IMR-90 (cell line): ENCODE data around the gene CDX1. TPM values are rescaled to one million over a fixed set of nuclear protein-coding genes. Genes with fewer than 3 reads are reported as not detected.

Experiments
- ATAC-seq: fragments of 200-7000 bp; cut with Tn5 transposase; 2 replicates; pipeline ENCODE4 v1.9.1; 2020; ENCODE audit warnings: low read depth, mild to moderate bottlenecking, moderate library complexity
- BruUV-seq: library from RNA; stranded (reverse); fragments of 400-500 nt; replicated peaks from 2 replicates; lab custom pipeline; 2021; lab: Mats Ljungman, UMichigan
- CTCF ChIA-PET: fragments of 300-600 bp; formaldehyde crosslinking; extraction: SDS; loops from one replicate; lab custom pipeline; 2021; ENCODE audit warnings: antibody characterized with exemption; lab: Yijun Ruan, JAX
- POLR2A ChIA-PET: fragments of 300-600 bp; sonication (Branson Sonifier 250); formaldehyde crosslinking; loops from one replicate; lab custom pipeline; 2022; ENCODE audit warnings: antibody characterized with exemption; ENCODE audit not compliant: unreplicated experiment; lab: Charles Lee
- DNase-seq: peaks from one replicate; pipeline ENCODE4 v3.0.0; 2013
- H2AFZ ChIP-seq: replicated peaks from 2 replicates; pipeline ENCODE3; 2013; ENCODE audit warnings: low read length, mild to moderate bottlenecking; ENCODE audit not compliant: poor library complexity
- H2AK5ac ChIP-seq: 2 replicates; pipeline ENCODE4 v1.6.1; 2013; ENCODE audit warnings: low read depth, low read length, inconsistent platforms
- H2AK9ac ChIP-seq: replicated peaks from 2 replicates; pipeline ENCODE3; 2013; ENCODE audit warnings: mild to moderate bottlenecking, low read depth, low read length, moderate library complexity; ENCODE audit not compliant: poor library complexity
- H2BK120ac ChIP-seq: 2 replicates; pipeline ENCODE4 v1.6.1; 2013; ENCODE audit warnings: low read depth, low read length, inconsistent platforms
- H2BK15ac ChIP-seq: 3 replicates; pipeline ENCODE4 v1.6.1; 2013; ENCODE audit warnings: low read depth, low read length, inconsistent platforms
- H2BK20ac ChIP-seq: 2 replicates; pipeline ENCODE4 v1.6.1; 2013; ENCODE audit warnings: low read depth, mild to moderate bottlenecking, inconsistent platforms, low read length, moderate library complexity
- H2BK5ac ChIP-seq: 2 replicates; pipeline ENCODE4 v1.6.1; 2013; ENCODE audit warnings: mild to moderate bottlenecking, low read depth, low read length, inconsistent platforms; ENCODE audit not compliant: poor library complexity, severe bottlenecking
- H3K14ac ChIP-seq: replicated peaks from 2 replicates; pipeline ENCODE4 v1.6.1; 2013; ENCODE audit warnings: low read depth, low read length, inconsistent platforms
- H3K18ac ChIP-seq: 2 replicates; pipeline ENCODE4 v1.6.1; 2013; ENCODE audit warnings: low read depth, low read length, control low read depth
- H3K23ac ChIP-seq: 2 replicates; pipeline ENCODE4 v1.6.1; 2013; ENCODE audit warnings: low read depth, low read length, inconsistent platforms
- H3K27ac ChIP-seq: 2 replicates; pipeline ENCODE4 v1.5.1; 2013; ENCODE audit warnings: mild to moderate bottlenecking, control low read depth, low read length; ENCODE audit not compliant: insufficient read depth
- H3K27me3 ChIP-seq: 2 replicates; pipeline ENCODE4 v1.6.1; 2013; ENCODE audit warnings: low read length; ENCODE audit not compliant: control insufficient read depth, insufficient read depth
- H3K36me3 ChIP-seq: 2 replicates; pipeline ENCODE4 v1.6.1; 2013; ENCODE audit warnings: low read length, mixed read lengths; ENCODE audit not compliant: control insufficient read depth, insufficient read depth
- H3K4ac ChIP-seq: 2 replicates; pipeline ENCODE4 v1.6.1; 2013; ENCODE audit warnings: low read depth, low read length, inconsistent platforms
- H3K4me1 ChIP-seq: 2 replicates; pipeline ENCODE4 v1.6.1; 2013; ENCODE audit warnings: low read length, mixed read lengths; ENCODE audit not compliant: control insufficient read depth, insufficient read depth
- H3K4me2 ChIP-seq: 2 replicates; pipeline ENCODE4 v1.6.1; 2013; ENCODE audit warnings: low read depth, mild to moderate bottlenecking, control low read depth, low read length, moderate library complexity
- H3K4me3 ChIP-seq: 2 replicates; pipeline ENCODE4 v1.5.1; 2013; ENCODE audit warnings: low read depth, mild to moderate bottlenecking, control low read depth, low read length, moderate library complexity; ENCODE audit not compliant: insufficient read depth
- H3K56ac ChIP-seq: 2 replicates; pipeline ENCODE4 v1.6.1; 2013; ENCODE audit warnings: low read length, inconsistent platforms; ENCODE audit not compliant: insufficient read depth; ENCODE audit errors: extremely low read depth
- H3K79me1 ChIP-seq, 2 experiments: 2 replicates each; pipeline ENCODE4 v1.6.1; 2013; ENCODE audit warnings: low read length in 2 of 2, inconsistent platforms in 1 of 2, low read depth in 1 of 2
- H3K9ac ChIP-seq: 2 replicates; pipeline ENCODE4 v1.6.1; 2013; ENCODE audit warnings: low read depth, low read length, control low read depth
- H3K9me1 ChIP-seq: 2 replicates; pipeline ENCODE4 v1.6.1; 2013; ENCODE audit warnings: low read length, inconsistent platforms; ENCODE audit not compliant: insufficient read depth
- H3K9me3 ChIP-seq: 2 replicates; pipeline ENCODE4 v1.6.1; 2013; ENCODE audit warnings: low read length; ENCODE audit not compliant: control insufficient read depth, insufficient read depth
- H4K20me1 ChIP-seq: 2 replicates; pipeline ENCODE4 v1.6.1; 2013; ENCODE audit warnings: low read length, inconsistent platforms; ENCODE audit not compliant: insufficient read depth
- H4K5ac ChIP-seq: 2 replicates; pipeline ENCODE4 v1.6.1; 2013; ENCODE audit warnings: mild to moderate bottlenecking, low read depth, low read length, control low read depth
- H4K8ac ChIP-seq, 2 experiments: 2 replicates each; pipeline ENCODE4 v1.6.1; 2013; ENCODE audit warnings: low read depth in 2 of 2, low read length in 2 of 2, control low read depth in 1 of 2, inconsistent platforms in 1 of 2
- H4K91ac ChIP-seq: 2 replicates; pipeline ENCODE4 v1.6.1; 2013; ENCODE audit warnings: low read depth, low read length, inconsistent platforms; ENCODE audit not compliant: insufficient read depth
- BHLHE40 ChIP-seq: fragments of 150-350 bp; IDR thresholded peaks from 2 replicates; pipeline ENCODE4 v1.6.1; 2016; ENCODE audit warnings: mild to moderate bottlenecking, low read depth, low read length
- CEBPB ChIP-seq: IDR thresholded peaks from 2 replicates; pipeline ENCODE4 v1.6.1; 2012; ENCODE audit warnings: low read depth, low read length, improper control_type of control experiment
- CHD1 ChIP-seq: IDR thresholded peaks from 2 replicates; pipeline ENCODE4 v1.6.1; 2012; ENCODE audit warnings: low read depth, low read length, improper control_type of control experiment
- FOS ChIP-seq: fragments of 150-350 bp; IDR thresholded peaks from 2 replicates; pipeline ENCODE4 v1.6.1; 2016; ENCODE audit warnings: low read depth, low read length
- MAFK ChIP-seq: IDR thresholded peaks from 2 replicates; pipeline ENCODE4 v1.6.1; 2012; ENCODE audit warnings: low read depth, low read length, improper control_type of control experiment
- MAZ ChIP-seq: IDR thresholded peaks from 2 replicates; pipeline ENCODE4 v1.6.1; 2012; ENCODE audit warnings: low read depth, mild to moderate bottlenecking, low read length, improper control_type of control experiment, moderate library complexity, borderline replicate concordance
- POLR2A ChIP-seq: IDR thresholded peaks from 2 replicates; pipeline ENCODE4 v1.6.1; 2012; ENCODE audit warnings: mild to moderate bottlenecking, low read depth, low read length
- RAD21 ChIP-seq: IDR thresholded peaks from 2 replicates; pipeline ENCODE4 v1.6.1; 2012; ENCODE audit warnings: low read length, improper control_type of control experiment
- RFX5 ChIP-seq: IDR thresholded peaks from 2 replicates; pipeline ENCODE4 v1.8.0; 2012; ENCODE audit warnings: low read depth, mild to moderate bottlenecking, low read length, moderate library complexity
- SMC3 ChIP-seq: fragments of 150-350 bp; IDR thresholded peaks from 2 replicates; pipeline ENCODE4 v1.6.1; 2016; ENCODE audit warnings: low read depth, mild to moderate bottlenecking, antibody characterized with exemption, low read length, moderate library complexity
- WGBS, 2 experiments: methylation state at CpG; one replicate each; pipeline versions ENCODE4 v1.1.5 to v1.1.7; 2013; ENCODE audit warnings: missing lambda C conversion rate in 2 of 2; ENCODE audit not compliant: insufficient read length in 1 of 2; ENCODE audit errors: extremely low coverage in 2 of 2; 5-methylcytosine and 5-hydroxymethylcytosine counted together
- dilution Hi-C: fragments of 300-500 bp; cut with HindIII; formaldehyde crosslinking; loops from one replicate; pipeline ENCODE4 v1.14.3; 2018; ENCODE audit warnings: low sequenced_read_pairs; ENCODE audit not compliant: unreplicated experiment
- in situ Hi-C: fragments of 300-500 bp; cut with MboI; formaldehyde crosslinking; loops from 3 replicates; pipeline ENCODE4 v1.14.3; 2019; ENCODE audit warnings: low sequenced_read_pairs, inconsistent platforms, mixed read lengths
- intact Hi-C: fragments of 100-400 bp; cut with micrococcal nuclease; formaldehyde crosslinking; loops from 2 replicates; pipeline ENCODE4 v1.10.0; 2022
- polyA plus RNA-seq, 3 experiments: library from polyadenylated mRNA; depleted of rRNA; stranded (reverse); fragments of >200 nt; gene quantifications; 2 replicates each; pipeline ENCODE4 v1.2.3, GENCODE V29; 2012; ENCODE audit warnings: low replicate concordance in 1 of 3
- total RNA-seq: library from RNA; depleted of rRNA; stranded (reverse); fragments of >200 nt; gene quantifications from 2 replicates; pipeline ENCODE4 v1.2.3, GENCODE V29; 2012
- TF ChIP-seq, protein P1 (sequence below): conservative IDR thresholded peaks from 2 replicates; pipeline ENCODE4 v1.5.1; 2012; ENCODE audit warnings: mild to moderate bottlenecking, low read depth, low read length, improper control_type of control experiment
- TF ChIP-seq, protein P2 (sequence below): fragments of 150-350 bp; IDR thresholded peaks from 2 replicates; pipeline ENCODE4 v1.6.1; 2016; ENCODE audit warnings: low read depth, mild to moderate bottlenecking, low read length, moderate library complexity, borderline replicate concordance
- TF ChIP-seq, protein P3 (sequence below): fragments of 150-350 bp; IDR thresholded peaks from 2 replicates; pipeline ENCODE4 v1.6.1; 2017; ENCODE audit warnings: mild to moderate bottlenecking, antibody characterized with exemption, low read length, low read depth

CDX1 gene
- total and polyA plus RNA-seq, 2 of the 4 experiments (the other 2 are of a cell fraction), result 0.18 to 0.24 TPM

DNA sequence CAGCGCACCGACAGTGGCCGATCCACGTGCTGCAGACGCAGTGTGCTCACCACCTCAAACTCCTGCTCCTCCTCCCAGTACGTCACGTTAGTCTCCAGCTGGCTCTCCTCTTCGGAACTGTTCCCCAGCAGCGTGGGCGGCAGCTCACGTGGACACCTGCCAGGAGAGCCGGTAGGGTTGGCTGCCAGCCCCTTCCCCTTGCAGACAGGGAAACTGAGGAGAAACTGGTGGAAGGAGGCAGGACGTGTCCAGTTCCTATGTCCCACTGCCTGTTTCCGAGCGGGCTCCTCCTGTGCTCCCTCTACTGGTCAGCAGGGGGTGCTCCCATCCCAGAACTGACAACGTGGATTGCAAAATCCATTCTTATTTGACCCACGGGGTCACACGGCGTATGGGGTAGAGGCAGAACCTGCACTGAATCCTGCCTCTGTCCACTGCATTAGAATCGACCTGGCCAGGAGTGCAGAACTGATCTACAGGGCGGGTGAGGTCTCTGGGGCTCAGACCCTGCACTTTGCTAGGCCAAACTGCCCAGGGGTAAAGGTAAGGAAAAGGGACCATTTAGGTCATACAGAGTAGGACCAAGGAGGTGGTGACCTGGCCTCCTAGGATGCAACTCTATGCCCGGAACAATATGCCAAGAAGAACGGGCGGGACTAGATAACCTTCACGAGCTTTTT lies 36.6 kb upstream of the CDX1 start:
- intact Hi-C loops, result loop anchor here (1.0 to 2.0 kb wide), 6 partner anchors 8 to 306 kb away; partner anchors contain the start of gene PDGFRB
- H3K23ac ChIP-seq, result no peak overlapping the region

More for the DNA sequence above, 36.6 kb upstream of the CDX1 start:
- TF ChIP-seq RFX5, result no peak
- peak; percentile 42; the same call in 1 of the 2 replicates for TF ChIP-seq POLR2A
- TF ChIP-seq CEBPB, result peak; percentile 98
- TF ChIP-seq, protein P1, sequence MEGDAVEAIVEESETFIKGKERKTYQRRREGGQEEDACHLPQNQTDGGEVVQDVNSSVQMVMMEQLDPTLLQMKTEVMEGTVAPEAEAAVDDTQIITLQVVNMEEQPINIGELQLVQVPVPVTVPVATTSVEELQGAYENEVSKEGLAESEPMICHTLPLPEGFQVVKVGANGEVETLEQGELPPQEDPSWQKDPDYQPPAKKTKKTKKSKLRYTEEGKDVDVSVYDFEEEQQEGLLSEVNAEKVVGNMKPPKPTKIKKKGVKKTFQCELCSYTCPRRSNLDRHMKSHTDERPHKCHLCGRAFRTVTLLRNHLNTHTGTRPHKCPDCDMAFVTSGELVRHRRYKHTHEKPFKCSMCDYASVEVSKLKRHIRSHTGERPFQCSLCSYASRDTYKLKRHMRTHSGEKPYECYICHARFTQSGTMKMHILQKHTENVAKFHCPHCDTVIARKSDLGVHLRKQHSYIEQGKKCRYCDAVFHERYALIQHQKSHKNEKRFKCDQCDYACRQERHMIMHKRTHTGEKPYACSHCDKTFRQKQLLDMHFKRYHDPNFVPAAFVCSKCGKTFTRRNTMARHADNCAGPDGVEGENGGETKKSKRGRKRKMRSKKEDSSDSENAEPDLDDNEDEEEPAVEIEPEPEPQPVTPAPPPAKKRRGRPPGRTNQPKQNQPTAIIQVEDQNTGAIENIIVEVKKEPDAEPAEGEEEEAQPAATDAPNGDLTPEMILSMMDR, result peak; percentile 92
- TF ChIP-seq MAZ, result peak; percentile 45; the same call in 1 of the 2 replicates
- TF ChIP-seq FOS, result no peak
- peak; percentile 97 for TF ChIP-seq SMC3
- TF ChIP-seq RAD21, result peak; percentile 96
- no peak for TF ChIP-seq BHLHE40
- TF ChIP-seq, protein P2, sequence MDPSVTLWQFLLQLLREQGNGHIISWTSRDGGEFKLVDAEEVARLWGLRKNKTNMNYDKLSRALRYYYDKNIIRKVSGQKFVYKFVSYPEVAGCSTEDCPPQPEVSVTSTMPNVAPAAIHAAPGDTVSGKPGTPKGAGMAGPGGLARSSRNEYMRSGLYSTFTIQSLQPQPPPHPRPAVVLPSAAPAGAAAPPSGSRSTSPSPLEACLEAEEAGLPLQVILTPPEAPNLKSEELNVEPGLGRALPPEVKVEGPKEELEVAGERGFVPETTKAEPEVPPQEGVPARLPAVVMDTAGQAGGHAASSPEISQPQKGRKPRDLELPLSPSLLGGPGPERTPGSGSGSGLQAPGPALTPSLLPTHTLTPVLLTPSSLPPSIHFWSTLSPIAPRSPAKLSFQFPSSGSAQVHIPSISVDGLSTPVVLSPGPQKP, result no peak
- no peak for TF ChIP-seq CHD1
- TF ChIP-seq MAFK, result no peak
- TF ChIP-seq, protein P3, sequence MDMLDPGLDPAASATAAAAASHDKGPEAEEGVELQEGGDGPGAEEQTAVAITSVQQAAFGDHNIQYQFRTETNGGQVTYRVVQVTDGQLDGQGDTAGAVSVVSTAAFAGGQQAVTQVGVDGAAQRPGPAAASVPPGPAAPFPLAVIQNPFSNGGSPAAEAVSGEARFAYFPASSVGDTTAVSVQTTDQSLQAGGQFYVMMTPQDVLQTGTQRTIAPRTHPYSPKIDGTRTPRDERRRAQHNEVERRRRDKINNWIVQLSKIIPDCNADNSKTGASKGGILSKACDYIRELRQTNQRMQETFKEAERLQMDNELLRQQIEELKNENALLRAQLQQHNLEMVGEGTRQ, result no peak; the same call in 1 of the 2 replicates
- H4K20me1 ChIP-seq, result no peaks in the 10 kb centered on the region
- dilution Hi-C loops (no loop called here), in situ Hi-C loops (loop anchor here (5.0 kb wide), 1 partner anchor 82 kb away; no protein-coding TSS in a partner anchor)
- 0 out of 2 replicates have a peak overlapping the region, but pooled peaks have one; percentile 18 for H3K27ac ChIP-seq
- CTCF ChIA-PET, result interaction anchor here (0.6 to 1.2 kb wide), 2 partner anchors 29 to 163 kb away, joined by 3 read pairs; no protein-coding TSS in a partner anchor
- H3K56ac ChIP-seq, result no peak overlapping the region
- peaks cover 37 to 89% of the 10 kb centered on the region in 2 experiments for H3K79me1 ChIP-seq
- peak overlapping the region; percentile 75 for H2AFZ ChIP-seq
- peak overlapping the region; percentile 10; the same call in 1 of the 2 replicates for H4K5ac ChIP-seq
- no peak overlapping the region for H3K4me2 ChIP-seq
- POLR2A ChIA-PET, result no interaction called here
- DNase-seq, result peak; percentile 78
- peaks cover 14% of the 10 kb centered on the region for H3K9me1 ChIP-seq
- peak overlapping the region; percentile 43 for H2BK5ac ChIP-seq
- peaks cover 31% of the 10 kb centered on the region for H3K4me1 ChIP-seq
- no peak overlapping the region for H3K18ac ChIP-seq
- 45% methylated on average over 9 of the region's 25 CpGs; no CpG with 5 or more reads in 1 of the 2 experiments for WGBS, 2 experiments
- H3K9me3 ChIP-seq, result no peaks in the 10 kb centered on the region
- H2BK15ac ChIP-seq, result peak overlapping the region; percentile 67; the same call in 2 of the 3 replicates
- H3K4ac ChIP-seq, result peak overlapping the region; percentile 94
- 0 out of 2 replicates have a peak overlapping the region, but pooled peaks have one; percentile 44 for H3K14ac ChIP-seq
- H3K36me3 ChIP-seq, result peaks cover 91% of the 10 kb centered on the region
- H2AK9ac ChIP-seq, result peak overlapping the region; percentile 57
- ATAC-seq, result peak; percentile 87
- peak overlapping the region; percentile 6 to 66; a peak in 2 of 4 replicates for H4K8ac ChIP-seq
- H2AK5ac ChIP-seq, result peak overlapping the region; percentile 85
- no TSS peak for BruUV-seq
- H2BK20ac ChIP-seq, result peak overlapping the region; percentile 57; the same call in 1 of the 2 replicates
- no peak overlapping the region for H3K4me3 ChIP-seq
- H3K27me3 ChIP-seq, result no peaks in the 10 kb centered on the region
- H2BK120ac ChIP-seq, result peak overlapping the region; percentile 82
- H4K91ac ChIP-seq, result peak overlapping the region; percentile 77
- no peak overlapping the region for H3K9ac ChIP-seq
